Erythroblast (primary cell): ENCODE results near the gene SETD1B.

Experiments used
- DNase-seq, 2 experiments: peaks; one replicate each; lab custom pipeline; 2025; lab: John Stamatoyannopoulos, UW
- GATA1 ChIP-seq: IDR thresholded peaks from 2 replicates; pipeline ENCODE4 v1.6.1; 2011; ENCODE audit warnings: low read depth, mild to moderate bottlenecking, control low read depth, low read length, moderate library complexity
- POLR2A ChIP-seq: IDR thresholded peaks from 2 replicates; pipeline ENCODE4 v1.6.1; 2011; ENCODE audit warnings: mild to moderate bottlenecking, low read length

Gene SETD1B

DNA sequence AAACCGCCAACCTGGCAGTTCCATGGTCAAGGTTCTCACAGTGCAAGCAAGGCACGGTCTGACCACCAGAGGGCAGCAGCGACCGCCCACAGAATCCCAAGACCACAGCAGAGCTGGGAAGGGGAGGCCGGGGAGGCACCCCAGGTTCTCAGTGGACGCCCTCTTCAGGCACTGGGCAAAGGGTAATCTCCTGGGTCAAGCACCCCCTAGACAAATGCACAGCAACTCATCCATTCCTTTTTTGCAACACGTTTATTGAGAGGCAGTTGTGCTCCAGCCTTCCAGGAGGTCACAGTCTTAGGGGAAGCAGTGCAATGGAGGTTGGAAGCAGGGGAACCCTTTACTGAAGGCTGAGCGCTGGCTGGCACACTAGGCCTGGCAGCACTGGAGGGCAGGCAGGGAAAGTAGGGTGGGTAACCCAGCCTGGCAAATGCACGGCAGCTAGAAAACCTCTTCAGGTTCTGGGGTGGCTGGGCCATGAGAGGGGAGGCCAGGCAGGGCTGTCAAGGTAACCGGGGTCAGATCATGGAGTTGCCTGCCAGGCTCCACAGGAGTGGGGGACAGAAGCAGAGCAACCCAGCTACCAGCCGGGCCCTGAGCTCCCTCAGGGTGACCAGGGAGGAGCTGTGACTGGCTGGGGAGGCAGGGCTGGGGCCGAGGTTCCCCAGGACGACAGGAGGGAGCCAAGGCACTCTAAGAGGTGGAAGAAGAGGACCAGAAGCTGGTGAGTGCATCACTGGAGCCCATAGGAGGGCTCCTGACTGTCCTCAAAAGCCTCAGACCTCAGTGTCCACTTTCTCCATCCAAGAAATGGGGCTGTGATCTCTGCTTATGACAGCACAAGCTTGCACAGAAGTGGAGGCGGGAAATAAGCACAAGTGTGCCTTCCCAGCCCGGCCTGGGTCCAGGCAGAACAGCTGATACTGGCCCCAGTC, 8.5 kb upstream of the SETD1B start:
- TF ChIP-seq POLR2A (peak; percentile 37), GATA1 (no peak)
- peak; percentile 87 to 94 for DNase-seq

DNA sequence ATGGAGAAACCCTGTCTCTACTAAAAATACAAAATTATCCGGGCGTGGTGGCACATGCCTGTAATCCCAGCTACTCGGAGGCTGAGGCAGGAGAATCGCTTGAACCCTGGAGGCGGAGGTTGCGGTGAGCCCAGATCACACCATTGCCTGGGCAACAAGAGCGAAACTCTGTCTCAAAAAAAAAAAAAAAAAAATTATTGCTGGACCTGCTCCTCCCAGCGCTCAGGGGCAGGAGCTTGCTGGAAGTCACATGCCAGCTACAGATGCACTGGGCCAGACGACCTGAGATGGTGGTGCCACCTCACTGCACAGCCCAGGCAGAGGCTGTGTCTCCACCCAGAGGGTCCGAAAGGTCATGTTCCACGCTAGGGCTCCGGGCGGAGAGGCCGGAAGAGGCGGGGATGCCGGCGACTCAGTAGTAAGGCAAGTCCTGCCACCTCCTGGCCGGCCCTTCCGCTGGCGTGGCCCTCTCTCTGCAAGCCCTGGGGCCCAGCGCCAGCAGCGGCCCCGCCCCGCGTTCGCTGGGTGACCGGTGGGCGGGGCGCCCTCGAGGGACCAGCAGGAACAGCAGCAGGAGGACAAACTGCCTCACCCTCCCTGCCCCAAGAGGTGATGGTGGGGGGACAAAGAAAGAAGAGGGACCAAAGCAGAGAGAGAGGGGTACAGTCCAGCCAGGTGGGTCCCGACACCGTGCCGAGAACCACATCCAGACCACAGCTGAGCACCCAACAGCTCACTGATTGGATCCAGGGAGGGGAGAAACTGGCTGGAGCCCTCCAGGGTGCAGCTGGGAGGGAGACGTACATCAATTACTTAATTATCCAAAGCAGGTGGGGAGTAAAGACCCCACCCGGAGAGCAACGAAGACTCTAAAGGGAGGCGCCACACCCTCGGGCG, 6.7 kb upstream of the SETD1B start:
- no peak for TF ChIP-seq POLR2A
- no peak for TF ChIP-seq GATA1
- DNase-seq = peak; percentile 80 to 82

DNA sequence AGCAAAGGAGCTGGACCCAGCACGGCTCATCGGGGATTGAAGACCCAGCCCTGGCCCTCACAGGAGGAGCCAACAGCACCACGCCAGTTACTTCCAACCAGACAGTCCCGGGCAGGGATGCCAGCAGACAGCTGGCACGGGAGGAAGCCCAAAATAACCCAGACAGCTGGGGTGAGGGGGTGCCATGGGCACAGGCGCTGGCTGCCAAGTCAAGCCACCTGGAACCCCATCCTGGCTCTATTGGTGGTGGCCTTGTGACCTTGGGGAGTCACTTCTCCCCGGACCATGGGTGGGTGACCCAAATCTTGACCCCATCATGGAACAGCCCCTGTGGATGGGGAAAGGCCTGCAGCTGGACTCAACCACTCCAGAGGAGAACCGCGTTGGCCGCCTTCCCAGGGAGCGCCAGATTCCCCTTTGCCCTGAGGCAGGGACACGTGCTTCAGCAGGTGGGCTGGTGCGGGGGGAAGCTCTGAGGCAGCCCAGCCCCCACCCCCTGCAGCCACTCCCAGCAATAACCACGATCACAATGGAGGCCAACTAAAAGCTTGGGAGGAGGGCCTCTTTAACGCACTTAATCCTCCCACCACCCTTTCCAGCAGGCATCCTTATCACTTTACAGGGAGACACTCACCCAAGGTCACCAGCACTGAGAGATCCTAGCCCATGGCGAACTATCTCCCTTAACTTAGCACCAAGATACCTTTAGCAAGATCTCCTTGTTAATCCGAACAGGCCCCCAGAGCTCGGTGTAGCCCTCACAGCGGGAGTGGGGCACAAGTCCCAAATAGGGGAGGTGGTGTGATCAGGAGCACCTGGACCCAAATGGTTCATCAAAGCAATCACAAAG, 5.6 kb upstream of the SETD1B start:
- TF ChIP-seq GATA1 (no peak), POLR2A (peak; percentile 26)
- peak; percentile 54 to 56 for DNase-seq

- TF ChIP-seq GATA1 (no peak), POLR2A (no peak)
- DNase-seq = no peak
These were observed 5.0 kb upstream of the SETD1B start for GRCh38 chr12:121798787-121799155.

- no peak for TF ChIP-seq GATA1
- TF ChIP-seq POLR2A = no peak
- peak; percentile 89 to 90 for DNase-seq
These were observed 4.5 kb upstream of the SETD1B start for GRCh38 chr12:121799156-121799841.

DNA sequence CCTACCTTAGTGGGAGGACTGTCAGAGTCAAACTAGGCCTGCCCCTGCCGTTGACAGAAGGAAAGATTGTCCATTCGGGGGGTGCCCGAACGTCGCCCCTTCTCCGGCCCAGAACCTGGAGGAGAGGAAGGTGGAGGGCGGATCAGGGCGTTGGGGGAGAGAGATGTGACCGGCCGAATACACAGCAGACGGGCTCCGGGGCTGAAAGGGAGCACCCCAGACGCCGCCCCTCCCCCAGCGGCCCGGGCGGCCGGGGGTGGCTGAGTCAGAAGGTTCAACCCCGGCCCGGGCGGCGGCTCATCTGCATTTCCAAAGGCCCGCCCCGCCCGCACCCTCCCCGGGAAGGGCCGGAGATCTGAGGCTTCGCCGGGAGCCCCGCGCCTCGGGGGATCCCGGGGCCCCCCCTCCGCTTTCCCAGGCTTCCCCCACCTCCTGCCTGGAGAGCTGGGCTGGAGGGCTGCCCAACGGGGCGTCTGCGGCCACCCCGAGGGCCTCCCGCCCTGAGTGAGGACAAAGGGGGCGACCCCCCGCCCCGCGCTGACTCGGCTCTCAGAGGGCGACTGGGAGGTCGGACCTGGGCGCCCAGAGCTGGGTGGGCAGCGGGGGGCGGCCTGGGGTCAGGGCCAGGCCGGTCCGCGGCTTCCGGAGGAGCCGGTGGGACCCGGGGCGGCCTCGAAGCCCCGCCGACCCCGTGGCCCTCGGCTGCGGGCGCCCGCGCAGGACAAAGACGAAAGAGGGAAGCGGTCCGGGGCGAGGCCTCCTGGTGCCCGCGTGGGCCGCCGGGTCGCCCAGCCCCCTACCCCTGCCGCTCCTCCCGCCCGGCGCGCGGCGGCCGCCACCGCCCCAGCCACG, 3.7 kb upstream of the SETD1B start:
- no peak for TF ChIP-seq GATA1
- peak; percentile 63 for TF ChIP-seq POLR2A
- DNase-seq = peak; percentile 88 to 95

GRCh38 chr12:121800694-121801594, 2.9 kb upstream of the SETD1B start:
- peak; percentile 90 to 95 for DNase-seq

DNA sequence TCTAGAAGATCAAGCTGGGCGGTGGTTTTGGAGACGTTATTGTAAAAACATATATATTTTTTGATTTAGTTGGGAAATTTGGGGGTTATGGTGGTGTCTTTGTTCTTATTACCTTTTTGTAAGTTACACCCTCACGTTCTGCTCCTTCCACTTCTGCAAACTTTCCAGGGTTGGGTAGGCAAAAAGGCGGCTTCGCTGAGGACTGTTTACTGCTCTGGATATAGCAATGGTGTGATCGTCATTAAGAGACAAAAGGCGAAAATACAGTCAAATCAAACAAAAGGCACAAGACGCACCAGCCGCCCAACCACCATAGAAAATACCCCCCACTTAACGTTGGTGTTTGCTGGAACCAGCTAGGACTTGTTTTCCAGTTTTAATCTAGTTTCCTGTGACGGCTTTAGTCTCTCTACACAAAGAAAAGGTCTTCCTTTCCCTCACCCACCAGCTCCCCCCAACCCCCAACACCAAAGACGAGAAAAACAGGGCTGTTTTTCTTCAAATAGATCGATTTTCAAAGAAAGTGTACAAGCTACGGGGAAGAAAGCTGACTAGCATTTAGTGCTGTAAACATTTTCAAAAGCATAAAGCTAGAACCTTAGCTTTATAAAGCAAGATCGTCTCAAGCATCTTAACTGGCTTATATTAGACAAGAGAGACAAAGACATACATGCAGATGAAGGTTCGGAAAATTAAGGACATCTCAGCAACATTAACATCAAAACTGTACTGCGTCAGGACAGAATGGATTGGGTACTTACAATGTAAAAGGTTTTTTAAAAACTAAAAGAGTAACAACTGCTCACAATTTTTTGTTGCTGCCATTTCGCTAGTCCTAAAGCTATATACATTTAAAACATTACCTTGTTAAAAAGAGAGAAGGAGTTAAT, 2.0 kb upstream of the SETD1B start:
- peak; percentile 71 to 83 for DNase-seq

More at GRCh38 chr12:121800694-121801594, 2.9 kb upstream of the SETD1B start:
- TF ChIP-seq GATA1 (no peak), POLR2A (peak; percentile 57)

GRCh38 chr12:121802485-121802842, 1.3 kb upstream of the SETD1B start:
- DNase-seq = no peak
- TF ChIP-seq POLR2A (no peak), GATA1 (no peak)

More for the DNA sequence above, 2.0 kb upstream of the SETD1B start:
- TF ChIP-seq GATA1 = no peak
